Kidney (tissue), 14 donors: ENCODE results near the gene TMEM44. TPM values are rescaled to one million over a fixed set of nuclear protein-coding genes. Genes with fewer than 3 reads are reported as not detected.

Source experiments
- DNase-seq, 5 donors: peaks; one replicate each; pipeline ENCODE4 v3.0.0-alpha.2; 2013 to 2020
- FAIRE-seq: peaks from 2 replicates; lab custom pipeline; 2012; peaks lifted over from hg19 to GRCh38; lab: Jason Lieb, UNC
- H3K27ac ChIP-seq, 2 donors: one replicate each; pipeline ENCODE4 v1.7.0; 2013; ENCODE audit warnings: low read depth in 2 of 2, low read length in 2 of 2, inconsistent platforms in 1 of 2
- H3K27me3 ChIP-seq: one replicate; pipeline ENCODE4 v1.7.1; 2013; ENCODE audit warnings: low read length, inconsistent platforms; ENCODE audit not compliant: control insufficient read depth, insufficient read depth
- H3K36me3 ChIP-seq, 3 donors: one replicate each; pipeline versions ENCODE4 v1.7.0 to v1.7.1; 2013; ENCODE audit warnings: low read length in 3 of 3, control low read depth in 1 of 3, inconsistent platforms in 1 of 3; ENCODE audit not compliant: insufficient read depth in 3 of 3, control insufficient read depth in 2 of 3
- H3K4me1 ChIP-seq, 3 donors: one replicate each; pipeline versions ENCODE4 v1.7.0 to v1.7.1; 2013; ENCODE audit warnings: low read length in 3 of 3, inconsistent platforms in 1 of 3, low read depth in 1 of 3; ENCODE audit not compliant: control insufficient read depth in 2 of 3, insufficient read depth in 2 of 3
- H3K4me3 ChIP-seq, 3 donors: one replicate each; pipeline versions ENCODE4 v1.7.0 to v1.8.1; 2013; ENCODE audit warnings: low read length in 3 of 3, control low read depth in 1 of 3, inconsistent platforms in 1 of 3
- H3K9ac ChIP-seq, 3 donors: one replicate each; pipeline versions ENCODE4 v1.7.0 to v1.7.1; 2013; ENCODE audit warnings: low read length in 3 of 3, control low read depth in 1 of 3, inconsistent platforms in 1 of 3
- H3K9me3 ChIP-seq, 3 donors: one replicate each; pipeline versions ENCODE4 v1.7.0 to v1.7.1; 2013; ENCODE audit warnings: low read length in 3 of 3, control low read depth in 1 of 3, inconsistent platforms in 1 of 3; ENCODE audit not compliant: control insufficient read depth in 2 of 3, insufficient read depth in 1 of 3
- CTCF ChIP-seq: IDR thresholded peaks from 3 replicates; pipeline ENCODE4 v1.5.1; 2012; ENCODE audit warnings: mild to moderate bottlenecking, moderate library complexity, borderline replicate concordance; ENCODE audit not compliant: insufficient read depth; ENCODE audit errors: extremely low read depth
- intact Hi-C: fragments of 100-400 bp; cut with DNase I; formaldehyde crosslinking; loops from one replicate; pipeline ENCODE4 v1.11.1; 2022
- polyA plus RNA-seq: library from polyadenylated mRNA; stranded (reverse); fragments of 350-450 nt; fragmentation: Illumina TruSeq; extraction: RNeasy Lipid Tissue Mini Kit (QIAGEN cat#74804); gene quantifications from one replicate; pipeline ENCODE4 v1.2.3, GENCODE V29; 2014; ENCODE audit warnings: low read depth, low replicate concordance; ENCODE audit not compliant: insufficient read depth
- total RNA-seq: library from RNA; stranded (reverse); fragmentation: NEBNext Ultra II Directional; extraction: Animal tissue kit (Norgen Biotek cat#: 25700); gene quantifications from one replicate; pipeline ENCODE4 v1.2.1, GENCODE V29; 2021
- donor health status: control.
- donor health status: control.
- donor health status: control.
- donor health status: control.
- donor health status: control.
- donor health status: DM: yes; HTN: yes; CAD: no.
- donor health status: Normal renal cell carcinoma (clear cell type).

The TMEM44 gene
- total and polyA plus RNA-seq, 2 donors from 2014 or later, result 7.0 to 15.7 TPM

GRCh38 chr3:194675680-194676079 is 42.5 kb upstream of the TMEM44 start:
- H3K4me1 ChIP-seq, result peaks cover 0 to 7% (median 7%) of the 10 kb centered on the region in 3 donors
- no peak overlapping the region for H3K27ac ChIP-seq
- no peaks in the 10 kb centered on the region for H3K27me3 ChIP-seq
- no peak overlapping the region for H3K4me3 ChIP-seq
- no peaks in the 10 kb centered on the region for H3K36me3 ChIP-seq
- H3K9ac ChIP-seq, result no peak overlapping the region
- intact Hi-C loops, result no loop called here
- DNase-seq (no peak), FAIRE-seq (no peak)
- no peak for TF ChIP-seq CTCF
- H3K9me3 ChIP-seq, result no peaks in the 10 kb centered on the region

GRCh38 chr3:194675081-194675640 is 41.9 kb upstream of the TMEM44 start:
- Histone ChIP-seq H3K9ac (no peak overlapping the region), H3K4me1 (peaks cover 0 to 11% (median 8%) of the 10 kb centered on the region in 3 donors), H3K27me3 (no peaks in the 10 kb centered on the region), H3K9me3 (no peaks in the 10 kb centered on the region), H3K36me3 (no peaks in the 10 kb centered on the region), H3K27ac (no peak overlapping the region), H3K4me3 (no peak overlapping the region)
- DNase-seq, result no peak
- intact Hi-C loops, result no loop called here
- no peak for TF ChIP-seq CTCF
- FAIRE-seq, result no peak

GRCh38 chr3:194673761-194674160 is 40.5 kb upstream of the TMEM44 start:
- no peak overlapping the region for H3K4me3 ChIP-seq
- H3K9ac ChIP-seq, result no peak overlapping the region
- TF ChIP-seq CTCF, result no peak
- no peaks in the 10 kb centered on the region for H3K9me3 ChIP-seq
- FAIRE-seq (no peak), DNase-seq (no peak)
- intact Hi-C loops, result no loop called here
- H3K27ac ChIP-seq, result no peak overlapping the region
- H3K4me1 ChIP-seq, result peaks cover 0 to 11% (median 8%) of the 10 kb centered on the region in 3 donors
- no peaks in the 10 kb centered on the region for H3K27me3 ChIP-seq
- peaks cover 0 to 2% (median 2%) of the 10 kb centered on the region in 3 donors for H3K36me3 ChIP-seq
